Activated CD8-positive, alpha-beta memory T cell treated with anti-CD3 and anti-CD28 coated beads, Interleukin-2, amount 50 U/mL, for 48 hours (primary cell): ENCODE results near the gene CRACR2A.

Source experiments
- DNase-seq: peaks from one replicate; pipeline ENCODE4 v3.0.0-alpha.2; 2020

CRACR2A gene, protein sequence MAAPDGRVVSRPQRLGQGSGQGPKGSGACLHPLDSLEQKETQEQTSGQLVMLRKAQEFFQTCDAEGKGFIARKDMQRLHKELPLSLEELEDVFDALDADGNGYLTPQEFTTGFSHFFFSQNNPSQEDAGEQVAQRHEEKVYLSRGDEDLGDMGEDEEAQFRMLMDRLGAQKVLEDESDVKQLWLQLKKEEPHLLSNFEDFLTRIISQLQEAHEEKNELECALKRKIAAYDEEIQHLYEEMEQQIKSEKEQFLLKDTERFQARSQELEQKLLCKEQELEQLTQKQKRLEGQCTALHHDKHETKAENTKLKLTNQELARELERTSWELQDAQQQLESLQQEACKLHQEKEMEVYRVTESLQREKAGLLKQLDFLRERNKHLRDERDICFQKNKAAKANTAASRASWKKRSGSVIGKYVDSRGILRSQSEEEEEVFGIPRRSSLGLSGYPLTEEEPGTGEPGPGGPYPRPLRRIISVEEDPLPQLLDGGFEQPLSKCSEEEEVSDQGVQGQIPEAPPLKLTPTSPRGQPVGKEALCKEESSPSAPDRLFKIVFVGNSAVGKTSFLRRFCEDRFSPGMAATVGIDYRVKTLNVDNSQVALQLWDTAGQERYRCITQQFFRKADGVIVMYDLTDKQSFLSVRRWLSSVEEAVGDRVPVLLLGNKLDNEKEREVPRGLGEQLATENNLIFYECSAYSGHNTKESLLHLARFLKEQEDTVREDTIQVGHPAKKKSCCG

DNA sequence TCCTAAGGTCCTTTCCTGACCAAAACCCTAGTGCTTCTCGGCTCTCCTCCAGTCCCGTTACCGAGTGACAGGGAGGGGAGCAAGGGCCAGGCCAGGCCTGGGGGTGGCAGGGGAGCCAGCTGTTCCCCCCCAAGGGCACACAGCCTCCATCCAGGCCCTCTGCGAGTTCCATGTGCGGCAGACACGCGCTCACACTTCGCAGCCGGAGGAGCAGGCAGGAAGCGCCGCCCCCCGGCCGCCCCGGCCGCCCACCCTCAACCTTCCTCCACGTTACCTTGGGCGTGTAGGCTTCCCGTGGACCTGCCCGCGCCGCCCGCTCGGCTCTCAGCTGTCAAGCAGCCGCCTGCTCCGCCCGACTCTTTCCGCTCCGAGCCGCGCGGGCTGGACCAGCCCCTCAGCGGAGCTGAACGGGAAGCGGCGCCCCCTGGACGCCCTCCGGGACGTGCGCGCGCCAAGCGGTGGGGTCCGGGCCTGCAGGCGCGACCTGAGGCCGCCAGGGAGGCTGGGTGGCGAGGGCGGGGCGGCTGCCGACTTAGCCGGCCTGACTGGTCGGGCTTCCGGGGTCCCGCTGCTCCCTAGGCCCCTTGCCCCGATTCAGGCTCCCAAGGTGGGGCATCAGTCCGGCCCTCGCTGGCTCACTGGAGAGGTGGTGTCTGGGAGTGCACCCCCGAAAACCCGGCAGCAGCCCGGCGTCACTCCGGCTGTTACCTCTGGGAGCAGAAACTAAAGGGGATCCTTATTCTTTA, at the start of gene CRACR2A:
TSS of gene CRACR2A (minus strand) at position 369 of the 746 bp plus-strand sequence. CDS start 56,110 bp downstream, outside the sequence.
- peak; percentile 92 for DNase-seq

DNA sequence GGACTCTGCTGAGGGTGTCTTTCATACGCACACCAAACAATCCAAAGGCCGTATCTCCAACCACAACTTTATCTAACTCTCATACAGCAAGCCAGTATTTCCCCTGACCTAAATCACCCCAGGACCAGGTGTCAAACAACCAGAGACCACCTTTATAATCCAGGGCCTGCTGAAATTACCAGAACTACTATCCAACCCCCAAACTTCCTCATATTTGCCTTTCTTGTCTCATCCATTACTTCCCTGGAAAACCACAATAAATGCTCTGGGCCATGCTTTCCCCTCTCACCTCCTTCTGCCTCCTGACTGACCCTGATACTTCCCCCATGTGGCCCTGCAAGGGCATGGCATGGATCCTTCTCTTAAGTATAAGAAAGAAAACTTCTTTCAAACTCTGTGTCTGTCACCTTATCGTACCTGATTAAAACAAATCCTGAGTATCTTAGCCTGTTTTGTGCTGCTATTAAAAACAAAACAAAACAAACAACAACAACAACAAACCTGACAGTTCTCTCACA, 44.7 kb upstream of the CRACR2A start:
- no peak for DNase-seq

DNA sequence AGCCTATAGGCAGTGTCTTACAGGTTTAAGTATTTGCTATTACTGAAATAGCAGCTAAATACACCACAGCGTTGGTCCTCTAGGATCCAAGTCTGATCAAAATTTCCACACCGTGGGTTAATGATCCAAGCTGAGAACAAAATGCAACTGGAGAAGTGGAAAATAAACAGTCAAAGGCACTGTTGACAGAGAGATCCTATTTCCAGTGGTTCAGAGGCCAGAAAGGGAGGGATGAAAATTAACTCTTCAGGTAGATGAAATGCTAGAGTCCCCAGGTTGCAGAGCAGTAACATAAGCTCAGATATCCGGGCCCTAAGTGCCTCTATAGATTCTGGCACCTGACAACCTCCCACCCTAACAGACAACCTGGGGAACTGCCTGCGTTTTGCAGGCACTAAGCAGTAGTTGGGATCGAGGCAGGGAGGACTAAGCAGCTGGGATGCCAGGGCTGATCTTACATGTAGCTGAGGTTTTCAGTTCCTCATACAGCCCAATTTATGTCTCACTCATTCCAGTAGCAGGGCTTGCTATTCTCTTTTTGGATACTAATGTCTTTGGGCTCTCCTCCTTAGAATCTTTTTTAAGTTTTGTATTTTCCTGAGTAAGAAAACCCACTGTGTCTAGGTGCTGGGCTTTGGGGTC, 42.7 kb upstream of the CRACR2A start:
- no peak for DNase-seq

DNA sequence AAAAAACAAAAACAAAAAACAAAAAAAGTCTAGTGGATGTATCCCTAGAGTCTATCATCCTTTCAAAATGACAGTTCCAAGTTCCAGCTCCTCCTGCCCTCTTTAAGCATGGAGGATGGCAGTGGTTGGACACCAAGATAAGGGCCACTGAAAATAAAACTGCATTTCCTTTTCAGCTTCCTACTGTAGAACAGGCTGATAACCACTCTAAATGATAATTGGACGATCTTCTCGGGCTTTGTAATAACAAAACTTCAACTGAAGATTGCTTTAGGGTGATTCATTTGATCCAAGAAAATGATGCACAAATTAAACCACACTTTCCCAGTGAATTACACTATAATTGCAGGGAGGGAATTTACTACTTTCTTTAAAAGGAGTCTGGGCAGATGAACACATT, 42.2 kb upstream of the CRACR2A start:
- DNase-seq, result no peak

DNA sequence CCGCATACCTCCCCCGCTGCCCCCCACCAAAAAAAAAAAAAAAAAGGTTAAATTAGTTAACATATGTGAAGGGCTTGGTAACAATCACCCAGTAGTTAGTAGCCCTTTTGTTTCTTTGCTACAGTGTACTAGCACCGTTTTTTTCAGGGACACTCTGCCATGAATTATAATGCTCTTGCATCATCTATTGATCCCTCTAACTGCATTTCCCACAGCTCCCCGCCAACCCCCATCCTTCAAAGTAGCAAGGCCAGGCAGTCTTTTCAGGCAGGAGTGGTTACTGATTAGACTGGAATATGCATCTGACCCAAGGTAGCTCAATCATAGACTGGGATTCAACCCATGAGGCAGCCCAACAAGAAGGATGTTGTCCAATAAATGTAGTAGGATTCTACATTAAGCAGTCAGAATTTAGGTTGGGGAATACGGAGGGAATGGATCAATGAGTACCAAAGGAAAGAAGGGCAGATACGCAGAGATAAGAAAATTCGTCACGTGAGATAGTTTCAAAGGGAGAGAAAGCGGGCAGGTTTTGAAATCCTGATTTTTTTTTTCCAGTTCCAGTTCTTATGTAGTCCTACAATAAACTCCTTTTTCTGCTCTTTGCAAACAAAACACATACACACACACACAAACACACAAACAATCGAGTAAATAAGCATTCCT, 39.8 kb upstream of the CRACR2A start:
- no peak for DNase-seq

DNA sequence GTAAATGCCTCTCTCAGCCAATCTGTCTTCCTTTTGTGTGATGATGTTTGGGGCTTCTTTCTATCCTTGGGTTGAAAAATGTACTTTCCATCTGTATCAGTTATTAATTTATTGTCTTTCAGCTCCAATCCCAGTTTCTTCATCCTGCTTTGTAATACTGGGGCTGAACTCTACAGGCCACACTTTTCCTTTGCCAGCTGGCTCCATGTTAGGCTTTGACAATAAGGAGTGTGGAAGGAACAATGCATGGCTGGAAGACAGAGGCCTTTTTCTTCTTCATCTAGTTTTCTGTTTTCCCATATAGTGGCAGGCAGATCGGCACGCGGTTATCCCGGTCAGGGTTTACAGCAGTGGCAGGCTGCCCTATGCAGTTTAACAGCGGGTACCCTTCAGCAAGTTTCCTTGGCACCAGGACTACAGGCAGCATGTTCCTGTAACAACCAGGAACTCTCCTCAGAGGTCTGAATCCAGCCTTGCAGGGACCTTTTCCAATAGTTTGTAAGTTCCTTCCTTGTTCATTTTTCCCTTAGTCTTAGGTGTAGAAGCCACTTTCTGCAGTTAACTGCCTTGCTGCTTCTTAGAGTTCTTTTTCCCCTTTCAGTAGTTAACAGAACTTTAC, 38.5 kb upstream of the CRACR2A start:
- no peak for DNase-seq

DNA sequence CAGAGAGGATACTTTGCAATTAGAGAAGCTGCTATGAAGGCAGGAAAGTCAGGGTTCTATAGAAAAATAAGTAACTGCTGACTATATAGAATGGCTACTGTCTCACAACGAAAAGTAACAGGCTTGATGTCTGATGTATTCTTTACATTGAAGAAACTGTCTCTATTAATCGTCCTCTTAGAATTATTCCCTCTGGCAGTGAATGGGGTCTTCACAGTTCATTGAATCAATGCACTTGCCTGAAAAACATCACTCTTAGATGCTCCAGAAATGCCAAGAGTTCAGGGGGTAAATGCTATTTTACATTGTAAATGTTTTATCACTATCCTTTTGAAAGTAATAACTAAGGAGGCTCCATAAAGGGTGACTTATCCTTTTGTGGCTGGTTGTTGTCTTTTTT, 37.7 kb upstream of the CRACR2A start:
- DNase-seq, result no peak

DNA sequence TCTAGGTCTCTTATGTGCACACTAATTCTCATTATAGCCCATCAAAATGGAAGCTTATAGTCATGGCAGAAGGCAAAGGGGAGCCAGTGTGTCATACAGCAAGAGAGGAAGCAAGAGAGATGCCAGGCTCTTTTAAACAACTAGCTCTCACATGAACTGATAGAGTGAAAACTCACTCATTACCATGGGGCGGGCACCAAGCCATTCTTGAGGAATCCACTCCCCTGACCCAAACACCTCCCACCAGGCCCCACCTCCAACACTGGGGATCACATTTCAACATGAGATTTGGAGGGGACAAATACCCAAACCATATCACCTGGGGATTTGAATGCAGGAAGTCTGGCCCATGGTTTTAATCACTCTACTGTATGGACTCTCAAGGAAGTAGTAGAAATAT, 36.9 kb upstream of the CRACR2A start:
- no peak for DNase-seq

DNA sequence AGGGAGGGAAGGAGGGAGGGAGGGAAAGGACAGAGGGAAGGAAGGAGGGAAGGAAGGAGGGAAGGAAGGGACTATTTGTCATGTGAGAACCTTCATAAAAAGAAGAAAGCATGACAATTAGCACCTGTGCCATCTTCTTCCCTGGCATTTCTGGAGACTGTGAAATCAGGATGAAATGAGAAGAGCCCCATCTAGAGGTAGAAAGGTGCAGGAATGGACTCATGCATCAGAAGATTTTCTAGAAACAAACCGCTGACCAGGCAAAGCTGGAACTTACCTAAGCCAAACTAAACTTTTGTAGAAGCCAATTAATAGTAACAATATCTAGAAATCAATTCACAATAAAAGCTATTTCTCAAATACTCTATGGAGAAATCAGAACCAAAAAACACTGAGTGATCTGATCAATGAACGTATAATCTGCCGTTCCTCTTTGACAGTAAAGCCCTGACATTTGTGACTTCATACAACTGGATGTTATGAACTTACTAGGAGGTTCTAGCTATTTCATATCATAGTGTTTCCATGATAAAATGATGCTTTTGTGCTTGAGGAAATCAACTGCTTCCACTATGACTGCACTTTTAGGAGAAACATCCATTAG, 24.4 kb upstream of the CRACR2A start:
- no peak for DNase-seq

DNA sequence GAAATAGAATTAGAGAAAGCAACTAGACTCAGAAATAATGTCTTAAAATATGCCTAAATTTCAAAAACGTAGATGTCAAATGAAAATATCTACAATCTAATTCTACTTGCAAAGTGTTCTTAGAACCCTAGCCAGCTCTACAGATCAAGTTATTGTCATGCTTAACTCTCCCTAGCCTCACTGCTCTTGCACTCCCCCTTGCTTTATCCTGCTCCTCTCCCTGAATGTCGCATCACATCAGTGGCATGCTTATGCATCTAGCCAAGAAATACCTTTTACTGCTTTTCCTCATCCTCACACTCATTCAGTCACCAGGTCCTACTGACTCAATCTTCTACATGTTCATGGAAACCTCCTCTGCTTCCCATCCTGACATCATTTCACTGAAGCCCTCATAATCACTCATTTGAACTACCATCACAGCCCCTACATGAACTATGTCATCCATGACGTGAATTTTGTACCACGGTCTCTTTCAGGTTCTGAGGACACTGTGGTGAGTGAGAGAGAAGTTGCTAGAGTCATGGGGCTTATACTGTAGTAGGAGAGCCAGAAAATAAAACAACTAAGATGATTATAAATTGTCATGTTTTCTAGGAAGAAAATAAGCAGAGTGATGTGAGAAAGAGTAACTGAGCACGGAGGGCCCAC, 22.6 kb upstream of the CRACR2A start:
- DNase-seq, result no peak

DNA sequence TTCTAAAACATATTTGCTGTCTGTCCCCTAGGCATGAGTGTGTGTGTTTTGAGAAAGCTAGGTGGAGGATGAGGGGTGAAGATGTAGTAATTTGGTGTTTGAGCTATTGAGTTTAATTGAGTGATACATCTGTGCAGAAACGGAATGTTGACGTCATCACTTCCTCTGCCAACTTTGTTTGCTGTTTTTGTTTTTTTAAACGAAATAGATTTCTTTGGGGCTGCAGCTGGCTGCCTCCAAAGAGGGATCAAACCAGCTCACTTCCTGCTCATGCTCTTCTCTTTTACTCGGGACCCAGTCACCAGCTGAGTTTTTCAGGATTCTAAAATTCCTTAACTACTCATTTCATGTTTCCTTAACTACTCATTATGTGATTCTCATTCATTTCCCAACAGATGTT, 19.5 kb upstream of the CRACR2A start:
- no peak for DNase-seq

DNA sequence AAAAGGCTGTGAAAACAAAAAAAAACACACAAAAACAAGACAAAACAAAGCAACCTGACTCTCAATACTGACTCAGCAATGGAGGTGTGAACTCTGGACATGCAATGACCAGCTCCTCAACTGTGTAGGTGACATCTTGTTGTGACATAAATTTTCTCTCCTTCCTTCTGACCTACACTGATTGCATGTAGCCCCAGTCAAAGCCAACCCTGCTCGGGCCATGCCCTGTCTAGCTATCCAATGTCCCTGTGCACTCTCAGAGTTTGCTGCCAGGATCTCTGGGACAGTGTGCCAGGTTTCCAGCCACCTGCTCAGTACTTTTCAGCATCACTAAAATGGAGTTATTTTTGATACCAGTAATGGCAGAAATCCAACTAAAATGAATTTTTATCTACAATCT, 18.9 kb upstream of the CRACR2A start:
- no peak for DNase-seq

DNA sequence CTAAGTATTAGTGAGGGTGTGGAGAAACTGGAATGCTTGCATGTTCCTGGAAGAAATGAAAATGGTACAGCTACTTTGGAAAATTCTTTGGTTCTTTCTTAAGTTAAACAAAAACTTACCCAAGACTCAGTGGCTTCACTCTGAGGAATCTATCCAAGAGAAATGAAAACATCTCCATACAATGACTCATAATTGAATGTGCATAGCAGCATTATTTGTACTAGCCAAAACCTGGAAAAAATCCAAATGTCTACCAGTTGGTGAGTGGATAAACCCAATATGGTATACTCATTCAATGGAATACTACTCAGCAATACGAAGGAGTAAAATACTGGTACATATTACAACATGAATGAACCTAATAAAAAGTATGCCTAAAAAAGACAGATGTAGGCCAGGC, 18.0 kb upstream of the CRACR2A start:
- DNase-seq, result no peak

DNA sequence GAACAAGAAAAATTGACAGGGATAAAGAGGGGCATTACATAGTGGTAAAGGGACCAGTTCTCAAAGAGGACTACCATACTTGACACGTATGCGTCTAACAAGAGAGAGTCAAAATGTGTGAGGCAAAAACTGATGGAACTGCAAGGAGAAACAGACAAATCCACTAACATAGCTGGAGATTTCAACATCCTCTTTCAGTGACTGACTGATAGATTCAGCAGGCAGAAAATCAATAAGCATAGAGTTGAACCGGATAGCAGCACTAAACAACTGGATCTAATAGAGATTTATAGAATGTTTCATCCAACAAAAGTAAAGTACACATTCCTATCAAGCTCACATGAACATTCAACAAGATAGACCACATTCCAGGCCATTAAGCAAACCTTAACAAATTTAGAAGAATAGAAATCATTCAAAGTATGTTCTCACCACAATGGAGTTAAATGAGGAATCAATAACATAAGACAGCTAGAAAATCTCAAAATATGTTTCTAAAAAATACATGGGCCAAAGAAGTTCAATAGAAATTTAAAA, 16.1 kb upstream of the CRACR2A start:
- DNase-seq, result no peak

DNA sequence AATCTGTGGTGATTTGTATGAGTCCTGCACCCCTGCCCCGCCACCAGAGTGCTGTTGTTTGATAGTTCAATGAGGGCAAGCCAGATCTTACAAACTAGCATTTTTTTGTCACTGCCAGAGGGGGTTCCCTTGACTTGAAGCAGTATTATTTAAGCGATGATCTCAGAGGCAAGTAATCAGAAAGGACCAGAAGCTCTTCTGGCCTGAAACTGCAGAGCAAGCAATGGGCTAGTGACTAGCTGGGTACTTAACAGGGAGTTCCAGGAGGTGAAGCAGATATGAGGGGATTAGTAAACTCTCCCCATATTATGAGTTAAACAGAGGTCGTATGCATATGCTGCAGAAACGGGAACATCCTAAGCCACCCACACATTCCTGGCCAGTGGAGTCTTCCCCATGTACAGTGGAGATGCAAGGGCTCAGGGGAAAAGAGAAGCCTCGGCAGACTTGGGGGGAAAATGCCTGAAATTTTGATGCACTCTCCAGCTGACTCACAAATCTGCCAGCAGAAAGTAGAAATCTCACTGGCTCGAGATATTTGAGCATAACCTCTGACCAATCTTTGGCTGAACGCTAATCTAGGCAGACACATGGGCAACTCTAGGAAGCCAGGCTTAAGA, 8.3 kb upstream of the CRACR2A start:
- DNase-seq, result no peak

DNA sequence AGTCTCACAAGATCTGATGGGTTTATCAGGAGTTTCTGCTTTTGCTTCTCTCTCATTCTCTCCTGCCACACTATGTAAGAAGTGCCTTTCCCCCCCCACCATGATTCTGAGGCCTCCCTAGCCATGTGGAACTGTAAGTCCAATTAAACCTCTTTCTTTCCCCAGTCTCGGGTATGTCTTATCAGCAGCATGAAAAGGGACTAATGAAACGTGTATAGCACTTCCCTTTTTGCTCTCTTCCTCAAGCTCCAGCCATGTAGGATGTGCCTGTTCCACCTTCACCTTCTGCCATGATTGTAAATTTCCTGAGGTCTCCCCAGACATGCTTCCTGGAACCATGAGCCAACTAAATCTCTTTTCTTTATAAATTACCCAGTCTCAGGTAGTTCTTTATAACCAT, 7.0 kb upstream of the CRACR2A start:
- DNase-seq, result no peak

DNA sequence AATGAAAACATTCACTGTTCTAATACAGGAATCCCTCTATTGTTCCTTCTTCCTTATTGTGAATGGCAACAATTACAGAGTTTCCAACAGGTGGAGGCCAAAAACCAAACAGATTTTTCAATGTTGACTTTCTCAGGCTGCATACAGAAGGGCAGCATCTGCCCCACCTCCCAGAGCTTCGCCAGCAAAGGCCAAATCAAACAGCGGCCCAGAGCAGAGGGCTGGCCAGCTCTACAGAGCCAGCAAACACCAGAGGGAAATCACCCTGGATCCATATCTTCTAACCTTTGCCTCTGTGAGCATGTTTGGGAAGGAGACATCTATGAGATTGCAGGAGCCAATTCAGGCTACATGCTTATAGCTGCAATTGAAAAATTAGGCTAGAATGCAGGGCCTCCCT, 4.4 kb upstream of the CRACR2A start:
- no peak for DNase-seq

DNA sequence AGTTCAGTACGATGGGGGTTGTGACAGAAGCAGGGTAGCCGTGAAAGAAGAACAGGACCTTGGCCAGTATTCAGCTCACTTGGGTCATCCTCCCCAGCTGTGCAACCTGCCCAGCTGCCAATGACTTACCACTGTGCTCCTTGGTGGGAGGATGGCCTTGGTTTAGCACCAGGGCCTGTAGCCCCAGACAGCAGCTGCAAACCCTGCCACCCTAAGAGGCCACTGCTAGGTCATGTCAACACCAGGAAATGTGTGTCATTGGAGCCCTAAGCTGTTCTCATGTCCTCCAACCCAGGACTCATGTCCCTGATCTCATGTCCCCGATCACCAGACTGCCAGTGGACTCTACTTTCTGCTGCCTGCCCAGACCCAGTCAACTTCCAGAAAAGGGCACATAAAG, 3.0 kb upstream of the CRACR2A start:
- DNase-seq, result no peak

DNA sequence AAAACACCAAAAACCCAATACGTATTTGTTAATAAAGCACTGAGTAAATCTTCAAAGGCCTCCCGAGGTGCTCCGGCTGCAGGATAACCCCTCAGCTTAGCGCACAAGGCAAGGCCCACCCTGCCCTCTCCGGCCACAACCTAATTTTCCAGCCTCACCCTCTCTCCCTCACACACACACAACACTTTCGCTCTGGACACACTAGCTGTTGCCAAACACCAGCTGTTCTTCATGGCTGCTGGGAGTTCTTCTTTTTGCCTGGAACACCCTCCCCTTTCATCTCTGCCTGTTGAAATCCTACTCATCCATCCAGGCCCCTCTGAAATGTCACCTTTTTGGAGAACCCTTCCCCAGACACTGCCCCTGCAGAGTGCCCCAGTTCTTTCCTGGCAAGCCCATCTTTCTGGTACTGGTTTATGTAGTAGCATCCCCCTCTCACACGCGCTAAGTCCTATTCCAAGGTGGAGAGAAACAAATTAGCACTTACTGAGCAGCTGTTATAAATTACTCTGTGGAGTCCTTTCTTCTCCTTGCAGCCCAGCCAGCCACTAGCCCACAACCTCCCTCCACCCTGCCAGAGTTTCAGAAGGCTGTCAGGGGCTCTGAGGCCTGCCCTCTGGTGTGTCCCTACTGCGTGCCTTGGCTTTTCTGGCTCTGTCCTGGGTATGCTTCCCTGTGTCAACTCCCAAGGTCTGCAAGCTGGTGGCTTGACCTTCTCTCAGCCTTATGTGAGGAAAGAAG, 805 bp upstream of the CRACR2A start:
- no peak for DNase-seq
